ENCODE measurements around the gene CTNNBL1.

CTNNBL1 gene

GRCh38 chr20:37807471-37808232 lies 113.8 kb downstream of the CTNNBL1 start:
- FAIRE-seq: no peak
- no peak for DNase-seq (ENCODE audit: extremely low spot score, insufficient read length, low read depth)

- DNase-seq (ENCODE audit: extremely low spot score, insufficient read length, low read depth) (no peak), FAIRE-seq (no peak)
These were observed 114.6 kb downstream of the CTNNBL1 start for GRCh38 chr20:37808233-37809070.

- FAIRE-seq (no peak), DNase-seq (ENCODE audit: extremely low spot score, insufficient read length, low read depth) (no peak)
These were observed 116.2 kb downstream of the CTNNBL1 start for GRCh38 chr20:37810027-37810426.

GRCh38 chr20:37816003-37816402 lies 122.2 kb downstream of the CTNNBL1 start:
- FAIRE-seq (no peak), DNase-seq (ENCODE audit: extremely low spot score, insufficient read length, low read depth) (no peak)

GRCh38 chr20:37816726-37817125 lies 122.9 kb downstream of the CTNNBL1 start:
- FAIRE-seq: no peak
- DNase-seq (ENCODE audit: extremely low spot score, insufficient read length, low read depth): no peak

GRCh38 chr20:37821696-37822095 lies 127.9 kb downstream of the CTNNBL1 start:
- FAIRE-seq (no peak), DNase-seq (ENCODE audit: extremely low spot score, insufficient read length, low read depth) (no peak)

GRCh38 chr20:37822141-37822601 lies 128.3 kb downstream of the CTNNBL1 start:
- DNase-seq (ENCODE audit: extremely low spot score, insufficient read length, low read depth) (no peak), FAIRE-seq (no peak)

- DNase-seq (ENCODE audit: extremely low spot score, insufficient read length, low read depth): no peak
- no peak for FAIRE-seq
These were observed 129.6 kb downstream of the CTNNBL1 start for GRCh38 chr20:37823296-37823980.

- DNase-seq (ENCODE audit: extremely low spot score, insufficient read length, low read depth) (no peak), FAIRE-seq (no peak)
These were observed 133.8 kb downstream of the CTNNBL1 start for GRCh38 chr20:37827605-37828004.

DNA sequence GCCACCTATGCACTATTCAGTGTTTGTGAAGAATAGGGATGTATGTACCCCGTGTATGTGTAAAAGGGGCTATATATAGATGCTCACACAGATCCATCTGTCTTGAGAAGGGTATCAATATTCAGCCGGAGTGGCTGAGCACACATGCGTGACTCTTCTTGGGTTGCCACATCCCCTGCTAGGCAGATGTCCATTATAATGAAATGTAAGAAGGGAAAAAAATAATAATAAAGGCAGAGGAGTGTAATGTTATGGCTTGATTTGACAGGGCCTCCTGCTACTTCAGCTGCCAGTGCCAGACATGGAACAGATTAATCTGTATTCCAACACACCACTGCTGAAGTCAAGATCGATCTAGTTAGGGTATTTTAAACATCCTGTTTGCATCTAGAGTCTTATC lies 134.9 kb downstream of the CTNNBL1 start:
- FAIRE-seq (no peak), DNase-seq (ENCODE audit: extremely low spot score, insufficient read length, low read depth) (no peak)

DNA sequence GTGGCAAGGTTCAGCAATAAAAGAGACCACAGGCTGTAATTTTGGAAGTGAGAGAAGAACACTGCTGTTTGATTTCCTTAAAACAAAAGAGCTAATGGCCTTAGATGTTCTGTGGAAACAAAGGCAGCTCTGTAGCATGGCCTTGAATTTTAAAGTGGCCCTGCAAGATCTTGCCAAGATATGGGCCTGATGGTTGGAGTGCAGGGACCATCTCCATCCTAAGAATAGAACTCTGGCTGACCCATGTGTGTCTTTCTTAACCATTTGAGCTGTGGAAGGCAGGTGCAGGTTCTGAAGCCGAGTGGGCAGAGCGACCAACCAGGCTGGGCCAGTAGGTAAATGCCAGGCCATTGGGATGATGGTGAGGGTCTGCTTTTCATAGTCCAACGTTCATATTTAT lies 135.3 kb downstream of the CTNNBL1 start:
- DNase-seq (ENCODE audit: extremely low spot score, insufficient read length, low read depth) (no peak), FAIRE-seq (no peak)

GRCh38 chr20:37833221-37833896 lies 139.5 kb downstream of the CTNNBL1 start:
- DNase-seq (ENCODE audit: extremely low spot score, insufficient read length, low read depth) (no peak), FAIRE-seq (no peak)

GRCh38 chr20:37836926-37837325 lies 143.1 kb downstream of the CTNNBL1 start:
- FAIRE-seq: no peak
- DNase-seq (ENCODE audit: extremely low spot score, insufficient read length, low read depth): no peak

- no peak for FAIRE-seq
- no peak for DNase-seq (ENCODE audit: extremely low spot score, insufficient read length, low read depth)
These were observed 144.1 kb downstream of the CTNNBL1 start for GRCh38 chr20:37837924-37838323.

DNA sequence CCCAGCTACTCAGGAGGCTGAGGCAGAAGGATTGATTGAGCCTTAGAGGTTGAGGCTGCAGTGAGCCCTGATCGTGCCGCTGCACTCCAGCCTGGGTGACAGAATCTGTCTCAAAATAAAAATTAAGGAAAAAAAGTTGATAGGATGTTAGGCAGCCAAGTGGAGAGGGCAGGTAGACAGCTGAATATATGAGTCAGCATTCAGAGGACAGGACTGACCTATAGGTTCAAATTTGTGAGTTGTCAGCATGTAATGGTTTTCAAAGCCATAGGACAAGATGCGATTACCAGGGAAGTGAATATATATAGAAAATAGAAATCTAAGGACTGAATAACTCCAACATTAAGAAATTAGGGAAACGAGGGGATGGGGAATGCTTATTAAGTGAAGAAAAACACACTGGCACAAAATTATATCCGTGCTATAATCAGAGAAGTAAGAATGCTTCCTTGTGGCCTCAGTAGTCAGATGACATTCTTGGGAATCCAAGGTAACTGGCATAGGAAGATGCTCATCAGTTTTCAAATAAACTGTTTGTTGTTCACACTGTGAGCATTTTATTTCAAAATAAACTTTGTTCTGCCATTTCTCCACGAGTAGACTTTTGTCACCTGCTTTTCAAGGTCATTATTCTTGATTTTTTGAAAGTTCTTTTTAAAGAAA lies 145.1 kb downstream of the CTNNBL1 start:
- FAIRE-seq (no peak), DNase-seq (ENCODE audit: extremely low spot score, insufficient read length, low read depth) (no peak)

GRCh38 chr20:37839432-37839827 lies 145.6 kb downstream of the CTNNBL1 start:
- no peak for DNase-seq (ENCODE audit: extremely low spot score, insufficient read length, low read depth)
- FAIRE-seq: no peak

DNA sequence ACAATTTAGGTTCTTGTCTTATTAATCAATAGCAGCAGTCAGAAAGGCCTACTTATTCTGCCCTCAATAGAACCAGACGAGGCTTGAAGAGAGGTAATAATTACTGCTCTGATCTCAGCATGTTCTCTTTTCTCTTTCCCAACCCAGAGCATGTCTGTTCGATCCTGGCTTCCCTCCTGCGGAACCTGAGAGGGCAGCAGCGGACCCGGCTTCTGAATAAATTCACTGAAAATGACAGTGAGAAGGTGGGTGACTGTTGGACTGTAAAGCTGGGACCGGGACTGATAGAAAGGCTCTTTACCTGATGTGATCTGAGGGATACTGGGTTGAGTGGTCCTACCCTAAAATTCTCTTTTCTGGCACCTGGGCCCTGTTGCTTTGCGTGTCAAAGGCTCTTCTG lies 146.1 kb downstream of the CTNNBL1 start:
- no peak for FAIRE-seq
- DNase-seq (ENCODE audit: extremely low spot score, insufficient read length, low read depth): no peak

DNA sequence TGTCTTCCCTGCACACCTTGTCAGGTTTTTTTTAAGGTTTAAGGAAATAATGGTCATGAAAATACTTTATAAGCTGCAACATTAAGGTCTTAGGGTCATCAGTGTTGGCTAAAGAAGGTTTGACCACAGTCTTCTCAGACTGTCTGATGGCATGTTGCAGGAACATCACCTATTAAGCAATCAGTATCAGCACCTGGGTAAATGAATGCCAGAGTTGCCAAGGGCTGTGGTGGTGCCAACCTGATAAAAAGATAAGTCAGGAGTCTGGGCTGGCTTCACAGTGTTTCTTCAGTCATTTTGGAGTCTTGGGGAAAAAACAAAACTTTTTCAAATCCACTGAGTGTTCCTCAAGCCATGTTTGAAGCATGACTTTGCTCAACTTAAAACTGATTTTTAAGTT lies 147.6 kb downstream of the CTNNBL1 start:
- FAIRE-seq (no peak), DNase-seq (ENCODE audit: extremely low spot score, insufficient read length, low read depth) (no peak)

GRCh38 chr20:37841971-37842370 lies 148.1 kb downstream of the CTNNBL1 start:
- DNase-seq (ENCODE audit: extremely low spot score, insufficient read length, low read depth) (no peak), FAIRE-seq (no peak)

DNA sequence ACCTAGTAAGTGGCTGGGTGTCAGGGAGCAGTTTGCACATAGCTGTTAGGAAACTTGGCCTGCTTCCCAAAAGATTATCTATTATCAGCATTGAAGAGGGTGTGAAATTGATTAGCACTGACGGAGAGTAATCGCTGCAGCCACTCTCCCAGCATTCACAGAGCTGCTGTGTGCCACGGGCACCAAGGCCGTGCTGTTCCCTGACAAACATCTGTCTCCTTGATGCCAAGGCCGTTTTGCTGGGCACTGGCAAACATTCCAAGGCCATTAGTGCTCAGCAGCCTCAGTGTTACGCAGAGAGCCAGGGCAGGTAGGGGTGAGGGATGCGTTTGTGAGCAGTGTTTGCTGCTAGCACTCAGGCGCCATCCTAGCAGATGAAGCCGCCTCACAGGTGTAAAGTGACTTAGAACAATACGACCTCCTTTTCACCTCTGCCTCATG lies 151.4 kb downstream of the CTNNBL1 start:
- DNase-seq (ENCODE audit: extremely low spot score, insufficient read length, low read depth) (no peak), FAIRE-seq (no peak)

All from GM18507 (cell line).